Liver (tissue), 9 donors: ENCODE measurements around the gene PSMB8. TPM values are rescaled to one million over a fixed set of nuclear protein-coding genes. Genes with fewer than 3 reads are reported as not detected.

Experiments used
- DNase-seq: peaks from one replicate; pipeline ENCODE4 v3.0.0-alpha.2; 2017; ENCODE audit warnings: low spot score
- H3K27ac ChIP-seq, 2 donors: one replicate each; pipeline ENCODE4 v1.7.0; 2013; ENCODE audit warnings: inconsistent platforms in 2 of 2, low read length in 2 of 2, control low read depth in 1 of 2, low read depth in 1 of 2, mild to moderate bottlenecking in 1 of 2
- H3K27me3 ChIP-seq, 4 donors: one replicate each; pipeline versions ENCODE4 v1.6.1 to v1.7.0; 2013; ENCODE audit warnings: low read length in 3 of 4, inconsistent platforms in 1 of 4, mild to moderate bottlenecking in 1 of 4, moderate library complexity in 1 of 4; ENCODE audit not compliant: control insufficient read depth in 4 of 4, insufficient read depth in 4 of 4
- H3K36me3 ChIP-seq, 4 donors: one replicate each; pipeline versions ENCODE4 v1.6.1 to v1.7.0; 2013; ENCODE audit warnings: low read length in 3 of 4, mild to moderate bottlenecking in 3 of 4, low read depth in 1 of 4, moderate library complexity in 1 of 4; ENCODE audit not compliant: control insufficient read depth in 4 of 4, insufficient read depth in 3 of 4
- H3K4me1 ChIP-seq, 4 donors: one replicate each; pipeline versions ENCODE4 v1.6.1 to v1.7.0; 2013; ENCODE audit warnings: low read length in 3 of 4, mild to moderate bottlenecking in 3 of 4, moderate library complexity in 1 of 4; ENCODE audit not compliant: control insufficient read depth in 4 of 4, insufficient read depth in 4 of 4
- H3K4me3 ChIP-seq, 3 donors: one replicate each; pipeline versions ENCODE4 v1.6.1 to v1.7.0; 2013; ENCODE audit warnings: low read length in 3 of 3, control low read depth in 1 of 3, low read depth in 1 of 3, mild to moderate bottlenecking in 1 of 3
- H3K9ac ChIP-seq, 2 donors: one replicate each; pipeline ENCODE4 v1.7.0; 2013; ENCODE audit warnings: low read length in 2 of 2, mild to moderate bottlenecking in 2 of 2, moderate library complexity in 2 of 2, control low read depth in 1 of 2, low read depth in 1 of 2
- H3K9me3 ChIP-seq, 4 donors: one replicate each; pipeline versions ENCODE4 v1.6.1 to v1.7.0; 2013; ENCODE audit warnings: low read length in 3 of 4; ENCODE audit not compliant: control insufficient read depth in 4 of 4
- ATF3 ChIP-seq: IDR thresholded peaks from 2 replicates; pipeline ENCODE4 v1.6.1; 2016; ENCODE audit warnings: antibody characterized with exemption
- EGR1 ChIP-seq, 2 donors: IDR thresholded peaks; 2 replicates each; pipeline ENCODE4 v1.6.1; 2016 to 2018; ENCODE audit warnings: antibody characterized with exemption in 2 of 2, low read depth in 2 of 2
- FOXA1 ChIP-seq: IDR thresholded peaks from 2 replicates; pipeline ENCODE4 v1.6.1; 2016; ENCODE audit warnings: antibody characterized with exemption
- FOXA2 ChIP-seq: IDR thresholded peaks from 2 replicates; pipeline ENCODE4 v1.6.1; 2016; ENCODE audit warnings: antibody characterized with exemption
- GABPA ChIP-seq, 2 donors: IDR thresholded peaks in 1 of 2; conservative IDR thresholded peaks in 1 of 2; 2 replicates each; pipeline ENCODE4 v1.6.1; 2016; ENCODE audit warnings: antibody characterized with exemption in 2 of 2, mild to moderate bottlenecking in 1 of 2, moderate library complexity in 1 of 2
- HNF4A ChIP-seq, 2 donors: conservative IDR thresholded peaks; 2 replicates each; pipeline ENCODE4 v1.6.1; 2016; ENCODE audit warnings: antibody characterized with exemption in 2 of 2, mild to moderate bottlenecking in 2 of 2
- HNF4G ChIP-seq: IDR thresholded peaks from 2 replicates; pipeline ENCODE4 v1.6.1; 2016; ENCODE audit warnings: antibody characterized with exemption
- JUND ChIP-seq, 2 donors: IDR thresholded peaks; 2 replicates each; pipeline ENCODE4 v1.6.1; 2016; ENCODE audit warnings: antibody characterized with exemption in 2 of 2
- MAX ChIP-seq: IDR thresholded peaks from 2 replicates; pipeline ENCODE4 v1.6.1; 2016; ENCODE audit warnings: antibody characterized with exemption
- NR2F2 ChIP-seq: IDR thresholded peaks from 2 replicates; pipeline ENCODE4 v1.6.1; 2016; ENCODE audit warnings: antibody characterized with exemption
- REST ChIP-seq: IDR thresholded peaks from 2 replicates; pipeline ENCODE4 v1.6.1; 2016; ENCODE audit warnings: antibody characterized with exemption, mild to moderate bottlenecking
- RXRA ChIP-seq, 2 donors: IDR thresholded peaks; 2 replicates each; pipeline ENCODE4 v1.6.1; 2017 to 2018; ENCODE audit warnings: antibody characterized with exemption in 2 of 2, mild to moderate bottlenecking in 1 of 2
- SP1 ChIP-seq: IDR thresholded peaks from 2 replicates; pipeline ENCODE4 v1.6.1; 2018; ENCODE audit warnings: antibody characterized with exemption, mild to moderate bottlenecking
- TAF1 ChIP-seq: conservative IDR thresholded peaks from 2 replicates; pipeline ENCODE4 v1.6.1; 2016; ENCODE audit warnings: antibody characterized with exemption, mild to moderate bottlenecking
- YY1 ChIP-seq: IDR thresholded peaks from 2 replicates; pipeline ENCODE4 v1.6.1; 2016; ENCODE audit warnings: antibody characterized with exemption, mild to moderate bottlenecking
- ZBTB33 ChIP-seq: IDR thresholded peaks from 2 replicates; pipeline ENCODE4 v1.6.1; 2016; ENCODE audit warnings: antibody characterized with exemption
- WGBS: extraction: QIAGEN DNeasy Blood & Tissue Kit; methylation state at CpG from one replicate; pipeline ENCODE4 v1.1.7; 2013; 5-methylcytosine and 5-hydroxymethylcytosine counted together
- polyA plus RNA-seq, 2 donors: library from polyadenylated mRNA; stranded (reverse) in 1 of 2; unstranded in 1 of 2; fragments of 200-250 nt in 1 of 2; fragments of >200 nt in 1 of 2; fragmentation: Nextera tagmentation in 1 of 2; extraction: Ambion mirVana in 1 of 2; gene quantifications; one replicate each; pipeline versions ENCODE4 v1.2.1 to v1.2.3, GENCODE V29; 2013 to 2015
- total RNA-seq, 2 donors: library from RNA; depleted of rRNA; stranded (reverse); fragments of >200 nt; gene quantifications; one replicate each; pipeline ENCODE4 v1.2.3, GENCODE V29; 2014
- TF ChIP-seq, protein P1 (sequence below): fragments of 150-350 bp; IDR thresholded peaks from 2 replicates; pipeline ENCODE4 v1.5.1; 2017; ENCODE audit warnings: improper control_type of control experiment, low read depth, low read length; ENCODE audit not compliant: missing input control
- donor health status: healthy.
- donor health status: healthy.
- donor health status: healthy.
- donor health status: healthy.
- donor health status: healthy.

Gene PSMB8
- total and polyA plus RNA-seq, 4 donors, result 19.9 to 75.1 (median 44.0) TPM

DNA sequence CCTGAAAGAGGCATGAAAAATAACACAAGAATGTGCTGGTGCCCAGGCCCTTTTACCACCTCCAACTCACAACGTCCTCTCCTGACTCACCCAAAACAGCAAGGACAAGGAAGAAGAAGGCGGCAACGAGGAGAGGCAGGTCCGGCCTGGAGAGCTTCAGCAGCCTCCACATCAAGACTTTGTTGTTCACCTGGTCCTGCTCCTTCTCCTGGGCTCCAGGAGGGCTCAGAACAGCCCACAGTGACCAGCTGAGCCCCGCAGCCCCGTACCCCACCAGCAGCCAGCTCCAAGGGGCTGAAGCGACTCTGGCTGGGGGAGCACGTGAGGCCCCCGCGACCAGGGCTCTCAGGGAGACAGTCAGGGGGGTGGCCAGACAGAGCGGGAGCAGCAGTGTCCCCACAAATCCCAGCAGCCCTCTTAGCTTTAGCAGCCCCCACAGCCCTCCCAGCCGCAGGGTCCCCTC, 6.2 kb downstream of the PSMB8 start:
- Histone ChIP-seq H3K27me3 (no peaks in the 10 kb centered on the region), H3K9ac (peak overlapping the region in 1 of 2 donors; percentile 47), H3K9me3 (no peaks in the 10 kb centered on the region), H3K27ac (peak overlapping the region; percentile 78 to 94), H3K4me3 (peak overlapping the region; percentile 67 to 93 (median 87)), H3K4me1 (peaks cover 7 to 32% (median 15%) of the 10 kb centered on the region in 4 donors), H3K36me3 (peaks cover 0 to 14% (median 9%) of the 10 kb centered on the region in 4 donors)
- TF ChIP-seq, protein P1, sequence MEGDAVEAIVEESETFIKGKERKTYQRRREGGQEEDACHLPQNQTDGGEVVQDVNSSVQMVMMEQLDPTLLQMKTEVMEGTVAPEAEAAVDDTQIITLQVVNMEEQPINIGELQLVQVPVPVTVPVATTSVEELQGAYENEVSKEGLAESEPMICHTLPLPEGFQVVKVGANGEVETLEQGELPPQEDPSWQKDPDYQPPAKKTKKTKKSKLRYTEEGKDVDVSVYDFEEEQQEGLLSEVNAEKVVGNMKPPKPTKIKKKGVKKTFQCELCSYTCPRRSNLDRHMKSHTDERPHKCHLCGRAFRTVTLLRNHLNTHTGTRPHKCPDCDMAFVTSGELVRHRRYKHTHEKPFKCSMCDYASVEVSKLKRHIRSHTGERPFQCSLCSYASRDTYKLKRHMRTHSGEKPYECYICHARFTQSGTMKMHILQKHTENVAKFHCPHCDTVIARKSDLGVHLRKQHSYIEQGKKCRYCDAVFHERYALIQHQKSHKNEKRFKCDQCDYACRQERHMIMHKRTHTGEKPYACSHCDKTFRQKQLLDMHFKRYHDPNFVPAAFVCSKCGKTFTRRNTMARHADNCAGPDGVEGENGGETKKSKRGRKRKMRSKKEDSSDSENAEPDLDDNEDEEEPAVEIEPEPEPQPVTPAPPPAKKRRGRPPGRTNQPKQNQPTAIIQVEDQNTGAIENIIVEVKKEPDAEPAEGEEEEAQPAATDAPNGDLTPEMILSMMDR, result no peak
- TF ChIP-seq HNF4A (conservative IDR thresholded peaks at IDR 0.05) (no peak), ATF3 (no peak), TAF1 (no peak), JUND (IDR thresholded peaks at IDR 0.05) (no peak), ZBTB33 (no peak), SP1 (no peak), HNF4G (no peak), YY1 (no peak), MAX (no peak), RXRA (IDR thresholded peaks at IDR 0.05) (no peak), NR2F2 (no peak), GABPA (IDR thresholded peaks at IDR 0.05 in 1 of 2, conservative IDR thresholded peaks at IDR 0.05 in 1 of 2) (no peak), EGR1 (IDR thresholded peaks at IDR 0.05; ENCODE audit: low read depth in 2 of 2) (no peak), FOXA1 (no peak), REST (no peak), FOXA2 (no peak)
- no peak for DNase-seq
- WGBS, result 48% methylated on average over 12 of the region's 12 CpGs
